Uterus (tissue), 4 donors: ENCODE measurements around the gene GPR37L1. TPM values are rescaled to one million over a fixed set of nuclear protein-coding genes. Genes with fewer than 3 reads are reported as not detected.

Source experiments
- DNase-seq, 2 donors: peaks; one replicate each; pipeline ENCODE4 v3.0.0-alpha.2; 2019 to 2020
- H3K27ac ChIP-seq, 2 donors: fragments of 200-600 bp; sonication (generic); 1 replicate in 1 of 2; 2 replicates in 1 of 2; pipeline ENCODE4 v1.5.1; 2016 to 2018
- H3K27me3 ChIP-seq, 2 donors: fragments of 200-600 bp; sonication (generic); one replicate each; pipeline ENCODE4 v1.5.1; 2018 to 2019; ENCODE audit warnings: control low read depth in 1 of 2
- H3K36me3 ChIP-seq, 2 donors: fragments of 200-600 bp; sonication (generic); one replicate each; pipeline ENCODE4 v1.5.1; 2019; ENCODE audit warnings: control low read depth in 1 of 2
- H3K4me1 ChIP-seq, 2 donors: fragments of 200-600 bp; sonication (generic); one replicate each; pipeline ENCODE4 v1.5.1; 2018 to 2019; ENCODE audit warnings: control low read depth in 1 of 2
- H3K4me3 ChIP-seq, 2 donors: fragments of 200-600 bp; sonication (generic); 1 replicate in 1 of 2; 2 replicates in 1 of 2; pipeline ENCODE4 v1.5.1; 2018 to 2019; ENCODE audit warnings: mild to moderate bottlenecking in 1 of 2
- H3K9me3 ChIP-seq, 2 donors: fragments of 200-600 bp; sonication (generic); one replicate each; pipeline ENCODE4 v1.5.1; 2019; ENCODE audit warnings: control low read depth in 1 of 2
- POLR2A ChIP-seq, 2 donors: fragments of 450-650 bp; IDR thresholded peaks; one replicate each; pipeline ENCODE4 v1.6.1; 2016; ENCODE audit warnings: antibody characterized with exemption in 2 of 2, mild to moderate bottlenecking in 1 of 2, moderate library complexity in 1 of 2
- intact Hi-C: fragments of 100-400 bp; cut with DNase I; formaldehyde crosslinking; loops from one replicate; pipeline ENCODE4 v1.15.1; 2023; ENCODE audit warnings: low total_unique reads
- total RNA-seq, 4 donors: library from RNA; depleted of rRNA in 3 of 4; stranded (reverse); fragments of >200 nt in 3 of 4; gene quantifications; one replicate each; pipeline versions ENCODE4 v1.1.0 to v1.2.4, GENCODE V29; 2014 to 2023
- TF ChIP-seq, protein P1 (sequence below), 4 experiments: fragments of 200-600 bp in 2 of 4; fragments of 450-650 bp in 2 of 4; sonication (generic) in 2 of 4; IDR thresholded peaks; one replicate each; pipeline ENCODE4 v1.5.1; 2016 to 2019; ENCODE audit warnings: antibody characterized with exemption in 4 of 4, mild to moderate bottlenecking in 2 of 4, moderate library complexity in 1 of 4
- donor health status: DM: yes; HTN: yes; CAD: no.

GPR37L1 gene
- total RNA-seq, 4 donors from 2014 or later, result 0.09 to 0.21 TPM; not detected in 2

DNA sequence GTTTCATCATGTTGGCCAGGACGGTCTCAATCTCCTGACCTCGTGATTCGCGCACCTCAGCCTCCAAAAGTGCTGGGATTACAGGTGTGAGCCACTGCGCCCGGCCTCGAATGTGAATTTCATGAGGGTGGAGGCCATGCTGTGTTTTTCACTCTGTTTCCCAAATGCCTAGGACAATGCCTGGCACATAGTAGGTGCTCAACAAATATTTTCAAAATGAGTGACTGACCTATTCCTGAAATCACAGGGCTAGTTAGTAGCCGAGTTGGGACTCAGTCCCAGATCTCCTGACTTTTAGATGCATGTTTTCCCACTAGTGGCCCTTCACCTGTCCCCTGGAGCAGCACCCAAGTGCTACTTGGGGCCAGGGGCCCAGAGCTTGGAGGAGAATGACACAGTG lies 6.4 kb upstream of the GPR37L1 start:
- Histone ChIP-seq H3K4me3 (no peak overlapping the region), H3K9me3 (no peaks in the 10 kb centered on the region), H3K36me3 (no peaks in the 10 kb centered on the region), H3K27ac (no peak overlapping the region), H3K27me3 (no peaks in the 10 kb centered on the region), H3K4me1 (peaks cover 0 to 6% of the 10 kb centered on the region in 2 donors)
- intact Hi-C loops, result no loop called here
- DNase-seq, result no peak
- TF ChIP-seq, protein P1, sequence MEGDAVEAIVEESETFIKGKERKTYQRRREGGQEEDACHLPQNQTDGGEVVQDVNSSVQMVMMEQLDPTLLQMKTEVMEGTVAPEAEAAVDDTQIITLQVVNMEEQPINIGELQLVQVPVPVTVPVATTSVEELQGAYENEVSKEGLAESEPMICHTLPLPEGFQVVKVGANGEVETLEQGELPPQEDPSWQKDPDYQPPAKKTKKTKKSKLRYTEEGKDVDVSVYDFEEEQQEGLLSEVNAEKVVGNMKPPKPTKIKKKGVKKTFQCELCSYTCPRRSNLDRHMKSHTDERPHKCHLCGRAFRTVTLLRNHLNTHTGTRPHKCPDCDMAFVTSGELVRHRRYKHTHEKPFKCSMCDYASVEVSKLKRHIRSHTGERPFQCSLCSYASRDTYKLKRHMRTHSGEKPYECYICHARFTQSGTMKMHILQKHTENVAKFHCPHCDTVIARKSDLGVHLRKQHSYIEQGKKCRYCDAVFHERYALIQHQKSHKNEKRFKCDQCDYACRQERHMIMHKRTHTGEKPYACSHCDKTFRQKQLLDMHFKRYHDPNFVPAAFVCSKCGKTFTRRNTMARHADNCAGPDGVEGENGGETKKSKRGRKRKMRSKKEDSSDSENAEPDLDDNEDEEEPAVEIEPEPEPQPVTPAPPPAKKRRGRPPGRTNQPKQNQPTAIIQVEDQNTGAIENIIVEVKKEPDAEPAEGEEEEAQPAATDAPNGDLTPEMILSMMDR (IDR thresholded peaks at IDR 0.05), result no peak
- no peak for TF ChIP-seq POLR2A (IDR thresholded peaks at IDR 0.05)

DNA sequence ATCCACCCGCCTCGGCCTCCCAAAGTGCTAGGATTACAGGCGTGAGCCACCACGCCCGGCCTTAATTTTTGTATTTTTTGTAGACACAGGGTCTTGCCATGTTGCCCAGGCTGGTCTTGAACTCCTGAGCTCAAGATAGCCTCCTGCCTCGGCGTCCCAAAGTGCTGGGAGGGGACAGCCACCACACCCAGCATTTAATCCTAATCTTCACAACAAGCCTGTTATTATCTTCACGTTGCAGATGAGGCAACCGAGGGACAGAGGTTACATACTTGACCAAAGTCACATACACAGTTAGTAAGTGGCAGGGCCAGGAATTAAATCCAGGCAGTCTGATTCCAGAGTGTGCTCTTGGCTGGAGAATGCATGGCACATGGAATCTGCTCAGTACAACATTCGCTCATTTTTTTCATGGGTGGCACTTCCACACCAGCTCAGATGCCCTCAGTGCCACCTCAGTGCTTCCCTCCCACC lies 4.8 kb upstream of the GPR37L1 start:
- TF ChIP-seq POLR2A (IDR thresholded peaks at IDR 0.05), result no peak
- TF ChIP-seq, protein P1 (IDR thresholded peaks at IDR 0.05), result no peak
- Histone ChIP-seq H3K27ac (no peak overlapping the region), H3K9me3 (no peaks in the 10 kb centered on the region), H3K36me3 (no peaks in the 10 kb centered on the region), H3K27me3 (no peaks in the 10 kb centered on the region), H3K4me3 (no peak overlapping the region), H3K4me1 (peaks cover 0 to 5% of the 10 kb centered on the region in 2 donors)
- intact Hi-C loops, result no loop called here
- DNase-seq, result no peak

DNA sequence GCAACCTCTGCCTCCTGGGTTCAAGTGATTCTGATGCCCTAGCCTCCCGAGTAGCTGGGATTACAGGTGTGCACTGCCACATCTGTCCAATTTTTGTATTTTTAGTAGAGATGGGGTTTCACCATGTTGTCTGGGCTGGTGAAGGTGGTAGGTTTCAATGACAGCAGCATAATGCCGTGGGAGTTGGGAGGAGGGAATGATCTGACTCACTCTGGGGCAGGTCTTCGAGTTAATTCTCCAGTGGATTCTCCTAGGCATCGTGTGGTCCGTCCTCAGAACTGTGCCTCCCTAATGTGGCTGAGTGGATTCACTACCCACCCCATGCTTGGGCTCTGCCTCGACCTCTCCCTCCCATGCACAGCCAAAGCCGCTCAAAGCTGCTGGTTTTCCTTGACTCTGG lies 1.7 kb upstream of the GPR37L1 start:
- Histone ChIP-seq H3K27ac (no peak overlapping the region), H3K4me3 (no peak overlapping the region), H3K4me1 (no peaks in the 10 kb centered on the region), H3K9me3 (no peaks in the 10 kb centered on the region), H3K36me3 (no peaks in the 10 kb centered on the region), H3K27me3 (no peaks in the 10 kb centered on the region)
- no peak for DNase-seq
- TF ChIP-seq, protein P1 (IDR thresholded peaks at IDR 0.05), result no peak
- TF ChIP-seq POLR2A (IDR thresholded peaks at IDR 0.05), result no peak
- intact Hi-C loops, result loop anchor here (5.0 kb wide), 1 partner anchor 104 kb away; no protein-coding TSS in a partner anchor

DNA sequence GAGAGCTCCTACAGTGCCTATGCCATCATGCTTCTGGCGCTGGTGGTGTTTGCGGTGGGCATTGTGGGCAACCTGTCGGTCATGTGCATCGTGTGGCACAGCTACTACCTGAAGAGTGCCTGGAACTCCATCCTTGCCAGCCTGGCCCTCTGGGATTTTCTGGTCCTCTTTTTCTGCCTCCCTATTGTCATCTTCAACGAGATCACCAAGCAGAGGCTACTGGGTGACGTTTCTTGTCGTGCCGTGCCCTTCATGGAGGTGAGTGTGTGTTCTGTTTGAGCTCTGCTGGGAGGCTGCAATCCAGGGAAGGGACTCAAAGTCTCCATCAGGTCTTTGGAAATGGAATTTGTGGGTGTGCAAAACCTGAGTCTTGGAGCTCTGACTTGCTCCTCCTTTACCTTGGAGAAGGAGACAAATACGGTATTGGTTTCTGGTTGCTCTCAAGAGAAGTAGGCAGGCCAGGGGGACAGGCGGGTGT lies 658 bp downstream of the GPR37L1 start:
- Histone ChIP-seq H3K27me3 (no peaks in the 10 kb centered on the region), H3K4me1 (no peaks in the 10 kb centered on the region), H3K4me3 (no peak overlapping the region), H3K36me3 (no peaks in the 10 kb centered on the region), H3K27ac (no peak overlapping the region), H3K9me3 (no peaks in the 10 kb centered on the region)
- intact Hi-C loops, result loop anchor here (5.0 kb wide), 1 partner anchor 106 kb away; no protein-coding TSS in a partner anchor
- no peak for DNase-seq
- TF ChIP-seq, protein P1 (IDR thresholded peaks at IDR 0.05), result no peak
- TF ChIP-seq POLR2A (IDR thresholded peaks at IDR 0.05), result no peak

DNA sequence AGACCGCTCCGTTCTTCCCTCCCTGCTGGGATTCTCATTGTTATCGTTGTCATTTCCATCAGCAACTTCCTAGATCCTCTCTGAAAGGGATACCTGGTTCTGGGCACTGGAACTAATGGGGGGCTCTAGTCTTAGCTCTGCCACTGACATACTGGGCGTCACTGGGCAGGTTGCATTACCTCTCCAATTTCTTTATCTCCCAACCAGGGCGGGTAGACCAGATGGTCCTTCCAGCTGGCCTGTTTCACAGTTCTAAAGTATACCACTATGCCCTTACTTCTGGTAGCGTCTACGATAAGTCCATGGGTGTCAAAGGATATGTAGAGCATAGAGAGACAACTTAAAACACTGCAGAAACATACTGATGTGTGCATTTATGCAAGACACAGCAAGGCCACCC lies 1.4 kb downstream of the GPR37L1 start:
- TF ChIP-seq POLR2A (IDR thresholded peaks at IDR 0.05), result no peak
- TF ChIP-seq, protein P1 (IDR thresholded peaks at IDR 0.05), result no peak
- no peak for DNase-seq
- intact Hi-C loops, result loop anchor here (5.0 kb wide), 1 partner anchor 107 kb away; no protein-coding TSS in a partner anchor
- Histone ChIP-seq H3K9me3 (no peaks in the 10 kb centered on the region), H3K36me3 (no peaks in the 10 kb centered on the region), H3K4me1 (no peaks in the 10 kb centered on the region), H3K27me3 (no peaks in the 10 kb centered on the region), H3K4me3 (no peak overlapping the region), H3K27ac (no peak overlapping the region)
